Measurements from ENCODE around the gene LAMTOR2. TPM values are rescaled to one million over a fixed set of nuclear protein-coding genes. Genes with fewer than 3 reads are reported as not detected.

Gene LAMTOR2
- total RNA-seq, 1 experiment from 2014 or later: 52.0 TPM

GRCh38 chr1:156021954-156022353, 32.6 kb upstream of the LAMTOR2 start:
- Histone ChIP-seq H3K9me3 (ENCODE audit: low read depth, low read length, poor library complexity, severe bottlenecking) (no peaks in the 10 kb centered on the region), H3K36me3 (ENCODE audit: insufficient read depth, low read length, poor library complexity, severe bottlenecking) (peaks cover 28% of the 10 kb centered on the region), H3K27me3 (replicated peaks; ENCODE audit: insufficient read depth, low read depth, low read length, poor library complexity) (no peaks in the 10 kb centered on the region), H3K4me1 (ENCODE audit: insufficient read depth, low read length, poor library complexity, severe bottlenecking) (peaks cover 4% of the 10 kb centered on the region), H3K27ac (ENCODE audit: low read depth, low read length, poor library complexity, severe bottlenecking) (no peak overlapping the region), H3K4me3 (ENCODE audit: low read depth, low read length, poor library complexity, severe bottlenecking) (no peak overlapping the region)
- no peak for DNase-seq (ENCODE audit: low spot score)
- CTCF ChIA-PET: no interaction called here
- intact Hi-C loops (cut with micrococcal nuclease; ENCODE audit: unreplicated experiment): loop anchor here (10.0 kb wide), 1 partner anchor 113 kb away; no protein-coding TSS in a partner anchor
- BruUV-seq (replicated peaks): no TSS peak
- POLR2A ChIA-PET (ENCODE audit: low non-redundant PET): no interaction called here
- TF ChIP-seq CTCF (conservative IDR thresholded peaks at IDR 0.05; ENCODE audit: low read depth, low read length) (no peak), EZH2 (IDR thresholded peaks at IDR 0.05; ENCODE audit: borderline replicate concordance, low read depth, low read length, poor library complexity, severe bottlenecking) (no peak)

- Histone ChIP-seq H3K4me3 (ENCODE audit: low read depth, low read length, poor library complexity, severe bottlenecking) (no peak overlapping the region), H3K9me3 (ENCODE audit: low read depth, low read length, poor library complexity, severe bottlenecking) (no peaks in the 10 kb centered on the region), H3K27me3 (replicated peaks; ENCODE audit: insufficient read depth, low read depth, low read length, poor library complexity) (no peaks in the 10 kb centered on the region), H3K4me1 (ENCODE audit: insufficient read depth, low read length, poor library complexity, severe bottlenecking) (peaks cover 2% of the 10 kb centered on the region), H3K36me3 (ENCODE audit: insufficient read depth, low read length, poor library complexity, severe bottlenecking) (peaks cover 2% of the 10 kb centered on the region), H3K27ac (ENCODE audit: low read depth, low read length, poor library complexity, severe bottlenecking) (no peak overlapping the region)
- CTCF ChIA-PET: no interaction called here
- intact Hi-C loops (cut with micrococcal nuclease; ENCODE audit: unreplicated experiment): loop anchor here (10.0 kb wide), 1 partner anchor 110 kb away; no protein-coding TSS in a partner anchor
- no peak for DNase-seq (ENCODE audit: low spot score)
- POLR2A ChIA-PET (ENCODE audit: low non-redundant PET): no interaction called here
- BruUV-seq (replicated peaks): no TSS peak
- TF ChIP-seq EZH2 (IDR thresholded peaks at IDR 0.05; ENCODE audit: borderline replicate concordance, low read depth, low read length, poor library complexity, severe bottlenecking): no peak
- TF ChIP-seq CTCF (conservative IDR thresholded peaks at IDR 0.05; ENCODE audit: low read depth, low read length): no peak
Measured at GRCh38 chr1:156024801-156025200, 29.8 kb upstream of the LAMTOR2 start.

- no TSS peak for BruUV-seq (replicated peaks)
- Histone ChIP-seq H3K9me3 (ENCODE audit: low read depth, low read length, poor library complexity, severe bottlenecking) (no peaks in the 10 kb centered on the region), H3K4me3 (ENCODE audit: low read depth, low read length, poor library complexity, severe bottlenecking) (no peak overlapping the region), H3K4me1 (ENCODE audit: insufficient read depth, low read length, poor library complexity, severe bottlenecking) (no peaks in the 10 kb centered on the region), H3K27me3 (replicated peaks; ENCODE audit: insufficient read depth, low read depth, low read length, poor library complexity) (no peaks in the 10 kb centered on the region), H3K27ac (ENCODE audit: low read depth, low read length, poor library complexity, severe bottlenecking) (no peak overlapping the region), H3K36me3 (ENCODE audit: insufficient read depth, low read length, poor library complexity, severe bottlenecking) (no peaks in the 10 kb centered on the region)
- CTCF ChIA-PET: interaction anchor here (0.7 to 1.1 kb wide), 3 partner anchors 26 to 41 kb away, joined by 3 to 13 read pairs (median 10); partner anchors contain the start of genes LAMTOR2 and UBQLN4
- TF ChIP-seq EZH2 (IDR thresholded peaks at IDR 0.05; ENCODE audit: borderline replicate concordance, low read depth, low read length, poor library complexity, severe bottlenecking): no peak
- peak; percentile 84 for TF ChIP-seq CTCF (conservative IDR thresholded peaks at IDR 0.05; ENCODE audit: low read depth, low read length)
- intact Hi-C loops (cut with micrococcal nuclease; ENCODE audit: unreplicated experiment): loop anchor here (10.0 kb wide), 1 partner anchor 109 kb away; no protein-coding TSS in a partner anchor
- peak; percentile 78 for DNase-seq (ENCODE audit: low spot score)
- POLR2A ChIA-PET (ENCODE audit: low non-redundant PET): interaction anchor here (0.6 kb wide), 1 partner anchor 10 kb away, joined by 3 read pairs; no protein-coding TSS in a partner anchor
Measured at GRCh38 chr1:156025876-156026275, 28.7 kb upstream of the LAMTOR2 start.

Data from A673 (cell line).